H9 (cell line): Measurements from ENCODE around the gene RWDD1. TPM values are rescaled to one million over a fixed set of nuclear protein-coding genes. Genes with fewer than 3 reads are reported as not detected.

Experiments used
- DNase-seq: peaks from one replicate; pipeline ENCODE4 v3.0.0-alpha.2; 2017
- H2AFZ ChIP-seq: one replicate; pipeline ENCODE4 v1.6.1; 2013; ENCODE audit warnings: mild to moderate bottlenecking, low read length, control low read depth, moderate library complexity
- H2AK5ac ChIP-seq: 2 replicates; pipeline ENCODE4 v1.6.1; 2013; ENCODE audit warnings: low read length, control low read depth, mixed read lengths; ENCODE audit not compliant: insufficient read length
- H2BK120ac ChIP-seq: one replicate; pipeline ENCODE4 v1.6.1; 2013; ENCODE audit warnings: low read depth, mild to moderate bottlenecking, low read length, control low read depth, inconsistent platforms; ENCODE audit not compliant: poor library complexity, severe bottlenecking
- H2BK12ac ChIP-seq: 2 replicates; pipeline ENCODE4 v1.6.1; 2013; ENCODE audit warnings: low read length, control low read depth, mixed read lengths, low read depth; ENCODE audit not compliant: insufficient read length
- H2BK15ac ChIP-seq: 2 replicates; pipeline ENCODE4 v1.6.1; 2013; ENCODE audit warnings: low read depth, low read length, control low read depth
- H2BK20ac ChIP-seq: one replicate; pipeline ENCODE4 v1.6.1; 2013; ENCODE audit warnings: low read depth, mild to moderate bottlenecking, low read length, control low read depth, inconsistent platforms; ENCODE audit not compliant: poor library complexity, severe bottlenecking
- H2BK5ac ChIP-seq: 2 replicates; pipeline ENCODE4 v1.6.1; 2013; ENCODE audit warnings: low read length, control low read depth, mixed read lengths; ENCODE audit not compliant: insufficient read length
- H3K14ac ChIP-seq: 2 replicates; pipeline ENCODE4 v1.6.1; 2013; ENCODE audit warnings: low read length, control low read depth; ENCODE audit not compliant: insufficient read depth
- H3K18ac ChIP-seq: 2 replicates; pipeline ENCODE4 v1.6.1; 2013; ENCODE audit warnings: low read depth, mild to moderate bottlenecking, mixed read lengths, low read length, control low read depth; ENCODE audit not compliant: insufficient read length
- H3K23ac ChIP-seq: 2 replicates; pipeline ENCODE4 v1.6.1; 2013; ENCODE audit warnings: low read length, control low read depth, mixed read lengths, low read depth; ENCODE audit not compliant: insufficient read length
- H3K23me2 ChIP-seq: 2 replicates; pipeline ENCODE4 v1.6.1; 2013; ENCODE audit warnings: low read depth, mild to moderate bottlenecking, mixed read lengths, low read length, control low read depth; ENCODE audit not compliant: insufficient read length, poor library complexity, severe bottlenecking
- H3K27ac ChIP-seq: 2 replicates; pipeline ENCODE4 v1.5.1; 2013; ENCODE audit warnings: low read length, control low read depth, mixed read lengths, low read depth; ENCODE audit not compliant: insufficient read length
- H3K27me3 ChIP-seq: 2 replicates; pipeline ENCODE4 v1.6.1; 2013; ENCODE audit warnings: low read length, control low read depth, inconsistent platforms; ENCODE audit not compliant: insufficient read depth
- H3K4ac ChIP-seq: 2 replicates; pipeline ENCODE4 v1.6.1; 2013; ENCODE audit warnings: low read depth, mild to moderate bottlenecking, control low read depth, inconsistent platforms, low read length, moderate library complexity
- H3K4me1 ChIP-seq: 2 replicates; pipeline ENCODE4 v1.6.1; 2013; ENCODE audit warnings: low read length, control low read depth, inconsistent platforms; ENCODE audit not compliant: insufficient read depth
- H3K4me2 ChIP-seq: 2 replicates; pipeline ENCODE4 v1.6.1; 2013; ENCODE audit warnings: low read length, control low read depth, mixed read lengths; ENCODE audit not compliant: insufficient read length, insufficient read depth
- H3K56ac ChIP-seq: 2 replicates; pipeline ENCODE4 v1.6.1; 2013; ENCODE audit warnings: low read depth, mild to moderate bottlenecking, mixed read lengths, low read length, control low read depth; ENCODE audit not compliant: insufficient read length
- H3K79me1 ChIP-seq: 2 replicates; pipeline ENCODE4 v1.6.1; 2013; ENCODE audit warnings: low read depth, mild to moderate bottlenecking, moderate library complexity, low read length, control low read depth, inconsistent platforms; ENCODE audit not compliant: insufficient read depth, poor library complexity, severe bottlenecking
- H3K79me2 ChIP-seq: 2 replicates; pipeline ENCODE4 v1.6.1; 2013; ENCODE audit warnings: low read length, control low read depth, inconsistent platforms; ENCODE audit not compliant: insufficient read depth
- H3K9ac ChIP-seq: 2 replicates; pipeline ENCODE4 v1.6.1; 2013; ENCODE audit warnings: low read length, control low read depth, mixed read lengths; ENCODE audit not compliant: insufficient read length; ENCODE audit errors: extremely low read depth
- H3K9me3 ChIP-seq: one replicate; pipeline ENCODE4 v1.6.1; 2013; ENCODE audit warnings: low read depth, low read length, inconsistent platforms; ENCODE audit not compliant: control insufficient read depth
- H3T11ph ChIP-seq: one replicate; pipeline ENCODE4 v1.6.1; 2013; ENCODE audit warnings: mild to moderate bottlenecking, low read length, control low read depth, inconsistent platforms
- H4K20me1 ChIP-seq: one replicate; pipeline ENCODE4 v1.6.1; 2013; ENCODE audit not compliant: control insufficient read depth, insufficient read length, insufficient read depth
- H4K5ac ChIP-seq: 2 replicates; pipeline ENCODE4 v1.6.1; 2013; ENCODE audit warnings: low read depth, mild to moderate bottlenecking, mixed read lengths, low read length, control low read depth; ENCODE audit not compliant: insufficient read length
- H4K8ac ChIP-seq: replicated peaks from 2 replicates; pipeline ENCODE4 v1.6.1; 2013; ENCODE audit warnings: low read length, control low read depth, mixed read lengths, low read depth; ENCODE audit not compliant: insufficient read length
- H4K91ac ChIP-seq: 2 replicates; pipeline ENCODE4 v1.6.1; 2013; ENCODE audit warnings: low read depth, mild to moderate bottlenecking, moderate library complexity, mixed read lengths, low read length, control low read depth; ENCODE audit not compliant: insufficient read length
- H3K27ac Mint-ChIP-seq, 3 experiments: 2 replicates in 2 of 3; 3 replicates in 1 of 3; pipeline ENCODE4 v1.8.0; 2020 to 2021; ENCODE audit warnings: mixed read lengths in 3 of 3, mild to moderate bottlenecking in 1 of 3, moderate library complexity in 1 of 3
- H3K27me3 Mint-ChIP-seq: 2 replicates; pipeline ENCODE4 v1.8.0; 2021; ENCODE audit warnings: low read depth, mild to moderate bottlenecking, moderate library complexity, mixed read lengths
- H3K36me3 Mint-ChIP-seq, 3 experiments: 2 replicates in 2 of 3; 3 replicates in 1 of 3; pipeline ENCODE4 v1.8.0; 2020 to 2021; ENCODE audit warnings: low read depth in 3 of 3, mixed read lengths in 3 of 3; ENCODE audit not compliant: insufficient read depth in 1 of 3
- H3K4me1 Mint-ChIP-seq, 2 experiments: 2 replicates each; pipeline ENCODE4 v1.8.0; 2020; ENCODE audit warnings: mixed read lengths in 2 of 2
- H3K4me3 Mint-ChIP-seq, 2 experiments: 2 replicates in 1 of 2; 3 replicates in 1 of 2; pipeline ENCODE4 v1.8.0; 2020 to 2021; ENCODE audit warnings: mild to moderate bottlenecking in 2 of 2, mixed read lengths in 2 of 2, moderate library complexity in 1 of 2
- H3K9me3 Mint-ChIP-seq, 2 experiments: 2 replicates in 1 of 2; 3 replicates in 1 of 2; pipeline ENCODE4 v1.8.0; 2020; ENCODE audit warnings: mild to moderate bottlenecking in 2 of 2, mixed read lengths in 2 of 2, moderate library complexity in 1 of 2
- WGBS: extraction: QIAGEN DNeasy Blood & Tissue Kit; methylation state at CpG from one replicate; pipeline ENCODE4 v1.1.7; 2013; ENCODE audit warnings: missing lambda C conversion rate, low lambda C conversion rate, mixed read lengths; ENCODE audit not compliant: insufficient read length; ENCODE audit errors: extremely low coverage; 5-methylcytosine and 5-hydroxymethylcytosine counted together
- total RNA-seq: library from RNA; stranded (reverse); gene quantifications from 2 replicates; pipeline ENCODE4 v1.2.1, GENCODE V29; 2021
- TF ChIP-seq, protein P1 (sequence below): fragments of 200-600 bp; sonication (generic); conservative IDR thresholded peaks from 3 replicates; pipeline ENCODE4 v1.8.0; 2021; ENCODE audit warnings: antibody characterized with exemption, mild to moderate bottlenecking

Gene RWDD1
- total RNA-seq, 1 experiment from 2014 or later, result 42.0 TPM

DNA sequence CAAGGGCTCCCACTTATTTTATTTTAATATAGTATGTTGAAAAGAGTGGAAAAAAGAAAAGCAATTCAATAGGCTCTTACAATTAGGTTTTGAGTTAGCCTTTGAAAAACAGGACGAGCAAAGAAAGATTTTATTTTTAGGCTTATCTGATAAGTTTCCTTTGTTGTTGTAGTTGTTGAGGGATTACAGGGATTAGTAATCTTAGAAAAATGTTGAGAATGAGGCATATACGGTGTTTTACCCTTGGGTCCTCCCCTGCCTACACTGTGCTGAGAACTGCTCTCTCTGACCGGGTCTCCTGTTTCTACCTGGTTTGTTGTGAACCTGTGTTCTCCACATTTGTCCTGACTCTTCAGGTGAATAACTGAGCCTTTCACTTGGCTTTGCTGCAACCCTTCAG lies 42.5 kb upstream of the RWDD1 start:
- Histone ChIP-seq H3K14ac (no peak overlapping the region), H3K4me2 (no peak overlapping the region), H3K79me1 (no peaks in the 10 kb centered on the region), H2BK120ac (no peak overlapping the region), H2AFZ (no peak overlapping the region), H2BK5ac (no peak overlapping the region), H3K27me3 (no peaks in the 10 kb centered on the region), H2BK12ac (no peak overlapping the region), H2BK15ac (no peak overlapping the region), H3K9ac (no peak overlapping the region), H4K20me1 (no peaks in the 10 kb centered on the region), H3K79me2 (no peaks in the 10 kb centered on the region), H3K4me1 (peaks cover 8% of the 10 kb centered on the region; the same call in 1 of the 2 replicates), H3K9me3 (no peaks in the 10 kb centered on the region), H2BK20ac (no peak overlapping the region), H3K56ac (no peak overlapping the region), H4K91ac (no peak overlapping the region), H4K8ac (no peak overlapping the region), H3K27ac (no peak overlapping the region), H3K23ac (no peak overlapping the region), H2AK5ac (no peak overlapping the region), H3K4ac (no peak overlapping the region), H4K5ac (no peak overlapping the region), H3T11ph (no peak overlapping the region), H3K23me2 (no peaks in the 10 kb centered on the region), H3K18ac (no peak overlapping the region)
- DNase-seq, result no peak
- TF ChIP-seq, protein P1, sequence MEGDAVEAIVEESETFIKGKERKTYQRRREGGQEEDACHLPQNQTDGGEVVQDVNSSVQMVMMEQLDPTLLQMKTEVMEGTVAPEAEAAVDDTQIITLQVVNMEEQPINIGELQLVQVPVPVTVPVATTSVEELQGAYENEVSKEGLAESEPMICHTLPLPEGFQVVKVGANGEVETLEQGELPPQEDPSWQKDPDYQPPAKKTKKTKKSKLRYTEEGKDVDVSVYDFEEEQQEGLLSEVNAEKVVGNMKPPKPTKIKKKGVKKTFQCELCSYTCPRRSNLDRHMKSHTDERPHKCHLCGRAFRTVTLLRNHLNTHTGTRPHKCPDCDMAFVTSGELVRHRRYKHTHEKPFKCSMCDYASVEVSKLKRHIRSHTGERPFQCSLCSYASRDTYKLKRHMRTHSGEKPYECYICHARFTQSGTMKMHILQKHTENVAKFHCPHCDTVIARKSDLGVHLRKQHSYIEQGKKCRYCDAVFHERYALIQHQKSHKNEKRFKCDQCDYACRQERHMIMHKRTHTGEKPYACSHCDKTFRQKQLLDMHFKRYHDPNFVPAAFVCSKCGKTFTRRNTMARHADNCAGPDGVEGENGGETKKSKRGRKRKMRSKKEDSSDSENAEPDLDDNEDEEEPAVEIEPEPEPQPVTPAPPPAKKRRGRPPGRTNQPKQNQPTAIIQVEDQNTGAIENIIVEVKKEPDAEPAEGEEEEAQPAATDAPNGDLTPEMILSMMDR, result no peak
- Mint-ChIP-seq H3K4me3 (no peak overlapping the region), H3K4me1 (peaks cover 39 to 42% of the 10 kb centered on the region in 2 experiments), H3K9me3 (no peaks in the 10 kb centered on the region), H3K27ac (peak overlapping the region in 1 of 3 experiments; percentile 0; a peak in 1 of 7 replicates), H3K36me3 (no peaks in the 10 kb centered on the region), H3K27me3 (no peaks in the 10 kb centered on the region)
- no CpG with 5 or more reads among the region's 3 CpGs for WGBS
